Lower leg skin (tissue), 3 donors: ENCODE measurements around the gene ZNF862.

ENCODE experiments used
- POLR2A ChIP-seq, 2 donors: fragments of 450-650 bp; IDR thresholded peaks; one replicate each; pipeline ENCODE4 v1.6.1; 2016 to 2017; ENCODE audit warnings: antibody characterized with exemption in 2 of 2, mild to moderate bottlenecking in 1 of 2, moderate library complexity in 1 of 2
- TF ChIP-seq, protein P1 (sequence below), 3 donors: fragments of 450-650 bp; IDR thresholded peaks; one replicate each; pipeline ENCODE4 v1.5.1; 2016; ENCODE audit warnings: antibody characterized with exemption in 3 of 3, mild to moderate bottlenecking in 3 of 3, moderate library complexity in 2 of 3

DNA sequence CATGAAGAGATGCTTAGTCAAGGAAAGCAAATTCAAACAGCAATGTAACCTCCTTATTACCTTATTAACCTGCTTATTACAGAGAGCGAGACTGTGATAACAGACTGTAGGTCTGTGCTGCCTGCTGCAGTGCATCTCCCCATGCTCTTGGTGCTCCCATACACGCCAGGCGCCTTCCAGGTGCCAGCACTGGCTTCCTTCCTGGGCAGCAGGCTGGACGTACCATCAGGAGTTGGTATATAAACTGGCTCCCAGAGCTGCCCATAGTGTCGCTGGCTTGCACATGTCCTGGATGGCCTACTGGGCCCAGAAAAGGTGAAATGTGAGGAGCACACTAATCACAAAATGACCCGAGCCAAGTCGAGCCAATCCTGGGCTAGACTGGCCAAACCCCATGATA lies 49.1 kb downstream of the ZNF862 start:
- TF ChIP-seq, protein P1, sequence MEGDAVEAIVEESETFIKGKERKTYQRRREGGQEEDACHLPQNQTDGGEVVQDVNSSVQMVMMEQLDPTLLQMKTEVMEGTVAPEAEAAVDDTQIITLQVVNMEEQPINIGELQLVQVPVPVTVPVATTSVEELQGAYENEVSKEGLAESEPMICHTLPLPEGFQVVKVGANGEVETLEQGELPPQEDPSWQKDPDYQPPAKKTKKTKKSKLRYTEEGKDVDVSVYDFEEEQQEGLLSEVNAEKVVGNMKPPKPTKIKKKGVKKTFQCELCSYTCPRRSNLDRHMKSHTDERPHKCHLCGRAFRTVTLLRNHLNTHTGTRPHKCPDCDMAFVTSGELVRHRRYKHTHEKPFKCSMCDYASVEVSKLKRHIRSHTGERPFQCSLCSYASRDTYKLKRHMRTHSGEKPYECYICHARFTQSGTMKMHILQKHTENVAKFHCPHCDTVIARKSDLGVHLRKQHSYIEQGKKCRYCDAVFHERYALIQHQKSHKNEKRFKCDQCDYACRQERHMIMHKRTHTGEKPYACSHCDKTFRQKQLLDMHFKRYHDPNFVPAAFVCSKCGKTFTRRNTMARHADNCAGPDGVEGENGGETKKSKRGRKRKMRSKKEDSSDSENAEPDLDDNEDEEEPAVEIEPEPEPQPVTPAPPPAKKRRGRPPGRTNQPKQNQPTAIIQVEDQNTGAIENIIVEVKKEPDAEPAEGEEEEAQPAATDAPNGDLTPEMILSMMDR (IDR thresholded peaks at IDR 0.05): no peak
- no peak for TF ChIP-seq POLR2A (IDR thresholded peaks at IDR 0.05)
